ENCODE results near the gene DEFB131B.
A peak's percentile ranks its signal among the peaks of the same experiment; 100 is the strongest.

DEFB131B gene

GRCh38 chr11:71913756-71914526, 35.7 kb downstream of the DEFB131B start:
- no peaks in the 10 kb centered on the region for H3K27me3 ChIP-seq (ENCODE audit: control insufficient read depth, insufficient read depth, low read length)
- H3K4me1 ChIP-seq (ENCODE audit: control insufficient read depth, insufficient read depth, low read length), result no peaks in the 10 kb centered on the region
- no peaks in the 10 kb centered on the region for H3K9me3 ChIP-seq (ENCODE audit: control insufficient read depth, insufficient read depth, low read length)
- peaks cover 10% of the 10 kb centered on the region for H3K36me3 ChIP-seq (ENCODE audit: control insufficient read depth, insufficient read depth, low read length)
- no peak overlapping the region for H3K9ac ChIP-seq (ENCODE audit: low read depth, low read length)
- H3K4me3 ChIP-seq (ENCODE audit: low read depth, low read length), result no peak overlapping the region

GRCh38 chr11:71914617-71915189, 36.5 kb downstream of the DEFB131B start:
- Histone ChIP-seq H3K36me3 (ENCODE audit: control insufficient read depth, insufficient read depth, low read length) (peaks cover 10% of the 10 kb centered on the region), H3K4me3 (ENCODE audit: low read depth, low read length) (no peak overlapping the region), H3K9me3 (ENCODE audit: control insufficient read depth, insufficient read depth, low read length) (no peaks in the 10 kb centered on the region), H3K4me1 (ENCODE audit: control insufficient read depth, insufficient read depth, low read length) (no peaks in the 10 kb centered on the region), H3K27me3 (ENCODE audit: control insufficient read depth, insufficient read depth, low read length) (no peaks in the 10 kb centered on the region), H3K9ac (ENCODE audit: low read depth, low read length) (no peak overlapping the region)

GRCh38 chr11:71917646-71918140, 39.4 kb downstream of the DEFB131B start:
- Histone ChIP-seq H3K9ac (ENCODE audit: low read depth, low read length) (no peak overlapping the region), H3K9me3 (ENCODE audit: control insufficient read depth, insufficient read depth, low read length) (no peaks in the 10 kb centered on the region), H3K36me3 (ENCODE audit: control insufficient read depth, insufficient read depth, low read length) (peaks cover 13% of the 10 kb centered on the region), H3K4me1 (ENCODE audit: control insufficient read depth, insufficient read depth, low read length) (no peaks in the 10 kb centered on the region), H3K27me3 (ENCODE audit: control insufficient read depth, insufficient read depth, low read length) (no peaks in the 10 kb centered on the region), H3K4me3 (ENCODE audit: low read depth, low read length) (no peak overlapping the region)

DNA sequence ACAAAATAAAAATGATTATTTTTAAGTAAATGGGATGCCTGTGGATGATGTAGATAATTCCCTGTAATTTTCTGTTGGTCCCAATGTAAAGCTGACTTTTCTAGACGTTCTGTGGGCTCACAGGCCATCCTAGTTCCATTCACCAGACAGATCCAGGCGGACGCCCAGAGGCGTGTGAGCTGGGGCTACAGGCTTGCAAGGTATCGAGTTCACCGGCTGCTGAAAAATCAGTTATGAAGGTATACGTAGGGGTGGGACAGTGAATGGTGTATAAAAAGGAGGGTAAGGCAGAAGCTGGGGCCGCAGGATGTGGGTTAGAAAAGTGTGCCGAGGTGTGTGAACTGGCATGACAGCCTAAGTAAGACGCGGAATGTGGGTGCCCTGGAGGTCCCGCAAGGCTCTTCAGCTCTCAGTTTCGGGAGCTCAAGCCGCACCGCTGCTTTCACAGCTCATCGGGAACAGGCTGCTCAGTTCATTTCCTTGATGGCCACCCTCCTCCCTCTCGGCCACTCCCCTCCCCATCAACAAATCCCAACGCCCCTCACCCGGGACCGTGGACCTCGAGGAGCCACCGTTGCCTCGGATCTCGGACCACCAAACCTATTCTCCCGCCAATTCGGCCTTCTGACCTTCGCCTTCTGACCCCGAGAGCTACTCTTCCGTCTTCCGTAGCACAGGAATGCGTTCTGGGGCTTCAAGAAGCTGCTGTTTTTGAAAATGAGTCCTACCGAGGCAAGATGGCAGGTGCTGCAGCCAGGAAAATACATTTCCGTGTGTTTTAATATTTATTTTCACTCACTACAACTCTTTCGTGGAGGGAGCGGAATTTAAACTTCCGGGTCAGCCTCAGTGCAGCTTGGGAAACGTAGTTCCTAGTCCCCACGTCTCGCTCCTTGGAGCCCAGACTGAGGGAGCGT, 49.8 kb downstream of the DEFB131B start, which contains the start of gene XNDC1N:
Gene XNDC1N (minus strand): TSS at position 775 of the 917 bp plus-strand sequence. CDS start 5,241 bp downstream, outside the sequence.
- peak within 1 kb of the TSS; percentile 97 for H3K4me3 ChIP-seq (ENCODE audit: low read depth, low read length)
- peak within 1 kb of the TSS; percentile 100 for H3K9ac ChIP-seq (ENCODE audit: low read depth, low read length)
- peaks cover 3% of the 10 kb centered on the region for H3K4me1 ChIP-seq (ENCODE audit: control insufficient read depth, insufficient read depth, low read length)
- no peaks in the 10 kb centered on the region for H3K27me3 ChIP-seq (ENCODE audit: control insufficient read depth, insufficient read depth, low read length)
- no peaks in the 10 kb centered on the region for H3K9me3 ChIP-seq (ENCODE audit: control insufficient read depth, insufficient read depth, low read length)
- H3K36me3 ChIP-seq (ENCODE audit: control insufficient read depth, insufficient read depth, low read length), result no peaks in the 10 kb centered on the region

GRCh38 chr11:71928737-71929443, 50.6 kb downstream of the DEFB131B start, which contains the start of gene RNF121:
Gene RNF121, plus strand, starts transcription at chr11:71929046. Its CDS starts 16 bp downstream, at chr11:71929062.
- H3K9me3 ChIP-seq (ENCODE audit: control insufficient read depth, insufficient read depth, low read length), result no peaks in the 10 kb centered on the region
- peak within 1 kb of the TSS; percentile 100 for H3K9ac ChIP-seq (ENCODE audit: low read depth, low read length)
- H3K4me1 ChIP-seq (ENCODE audit: control insufficient read depth, insufficient read depth, low read length), result peaks cover 3% of the 10 kb centered on the region
- no peaks in the 10 kb centered on the region for H3K36me3 ChIP-seq (ENCODE audit: control insufficient read depth, insufficient read depth, low read length)
- peak within 1 kb of the TSS; percentile 97 for H3K4me3 ChIP-seq (ENCODE audit: low read depth, low read length)
- H3K27me3 ChIP-seq (ENCODE audit: control insufficient read depth, insufficient read depth, low read length), result no peaks in the 10 kb centered on the region

DNA sequence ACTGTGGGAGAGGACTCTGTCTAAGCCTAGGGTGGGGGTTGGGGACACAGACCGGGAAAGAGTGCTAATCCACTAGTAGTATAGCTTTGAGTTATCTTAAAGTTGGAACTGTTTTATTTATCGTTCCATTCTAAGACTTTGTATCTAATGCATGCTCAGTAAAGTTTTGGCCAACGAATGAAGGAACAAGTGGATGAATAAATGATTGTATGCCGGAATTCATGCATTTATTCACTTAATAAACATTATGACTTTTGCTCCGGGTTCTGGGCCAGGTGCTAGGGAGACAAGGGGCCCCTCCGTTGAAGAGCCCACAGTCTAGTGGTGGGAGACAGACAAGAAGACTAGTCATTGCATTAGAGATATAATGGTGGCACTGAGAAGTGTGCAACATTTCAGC, 51.2 kb downstream of the DEFB131B start:
- Histone ChIP-seq H3K36me3 (ENCODE audit: control insufficient read depth, insufficient read depth, low read length) (no peaks in the 10 kb centered on the region), H3K9me3 (ENCODE audit: control insufficient read depth, insufficient read depth, low read length) (no peaks in the 10 kb centered on the region), H3K9ac (ENCODE audit: low read depth, low read length) (peak overlapping the region; percentile 88), H3K4me1 (ENCODE audit: control insufficient read depth, insufficient read depth, low read length) (peaks cover 3% of the 10 kb centered on the region), H3K27me3 (ENCODE audit: control insufficient read depth, insufficient read depth, low read length) (no peaks in the 10 kb centered on the region), H3K4me3 (ENCODE audit: low read depth, low read length) (peak overlapping the region; percentile 97)

DNA sequence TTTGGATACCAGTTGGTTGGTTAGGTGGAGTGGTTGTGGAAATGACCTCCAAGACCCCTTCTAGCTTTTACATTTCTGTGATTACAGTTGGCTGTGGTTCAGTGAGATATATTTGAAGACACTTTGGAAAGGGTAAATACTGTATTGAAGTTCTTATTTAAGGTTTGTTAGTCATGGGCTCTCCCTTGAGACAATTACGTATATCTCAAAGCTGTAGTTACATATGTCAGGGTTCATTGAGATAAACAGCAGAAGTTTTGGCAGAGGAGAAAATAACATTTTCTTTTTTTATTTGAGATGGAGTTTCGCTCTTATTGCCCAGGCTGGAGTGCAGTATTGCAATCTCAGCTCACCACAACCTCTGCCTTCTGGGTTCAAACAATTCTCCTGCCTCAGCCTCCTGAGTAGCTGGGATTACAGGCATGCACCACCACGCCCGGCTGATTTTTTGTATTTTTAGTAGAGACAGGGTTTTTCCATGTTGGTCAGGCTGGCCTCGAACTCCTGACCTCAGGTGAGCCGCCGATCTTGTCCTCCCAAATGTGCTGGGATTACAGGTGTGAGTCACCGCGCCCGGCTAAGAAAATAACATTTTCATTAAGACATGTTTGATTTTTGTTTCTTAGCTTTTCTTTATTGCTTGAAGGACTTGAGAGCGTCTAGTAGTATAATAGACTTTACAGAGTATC, 52.4 kb downstream of the DEFB131B start:
- Histone ChIP-seq H3K36me3 (ENCODE audit: control insufficient read depth, insufficient read depth, low read length) (no peaks in the 10 kb centered on the region), H3K27me3 (ENCODE audit: control insufficient read depth, insufficient read depth, low read length) (no peaks in the 10 kb centered on the region), H3K9me3 (ENCODE audit: control insufficient read depth, insufficient read depth, low read length) (no peaks in the 10 kb centered on the region), H3K4me3 (ENCODE audit: low read depth, low read length) (no peak overlapping the region), H3K4me1 (ENCODE audit: control insufficient read depth, insufficient read depth, low read length) (peaks cover 3% of the 10 kb centered on the region), H3K9ac (ENCODE audit: low read depth, low read length) (no peak overlapping the region)

- Histone ChIP-seq H3K4me1 (ENCODE audit: control insufficient read depth, insufficient read depth, low read length) (peaks cover 3% of the 10 kb centered on the region), H3K9me3 (ENCODE audit: control insufficient read depth, insufficient read depth, low read length) (no peaks in the 10 kb centered on the region), H3K9ac (ENCODE audit: low read depth, low read length) (no peak overlapping the region), H3K27me3 (ENCODE audit: control insufficient read depth, insufficient read depth, low read length) (no peaks in the 10 kb centered on the region), H3K36me3 (ENCODE audit: control insufficient read depth, insufficient read depth, low read length) (no peaks in the 10 kb centered on the region), H3K4me3 (ENCODE audit: low read depth, low read length) (no peak overlapping the region)
Measured at GRCh38 chr11:71931245-71931602, 53.0 kb downstream of the DEFB131B start.

DNA sequence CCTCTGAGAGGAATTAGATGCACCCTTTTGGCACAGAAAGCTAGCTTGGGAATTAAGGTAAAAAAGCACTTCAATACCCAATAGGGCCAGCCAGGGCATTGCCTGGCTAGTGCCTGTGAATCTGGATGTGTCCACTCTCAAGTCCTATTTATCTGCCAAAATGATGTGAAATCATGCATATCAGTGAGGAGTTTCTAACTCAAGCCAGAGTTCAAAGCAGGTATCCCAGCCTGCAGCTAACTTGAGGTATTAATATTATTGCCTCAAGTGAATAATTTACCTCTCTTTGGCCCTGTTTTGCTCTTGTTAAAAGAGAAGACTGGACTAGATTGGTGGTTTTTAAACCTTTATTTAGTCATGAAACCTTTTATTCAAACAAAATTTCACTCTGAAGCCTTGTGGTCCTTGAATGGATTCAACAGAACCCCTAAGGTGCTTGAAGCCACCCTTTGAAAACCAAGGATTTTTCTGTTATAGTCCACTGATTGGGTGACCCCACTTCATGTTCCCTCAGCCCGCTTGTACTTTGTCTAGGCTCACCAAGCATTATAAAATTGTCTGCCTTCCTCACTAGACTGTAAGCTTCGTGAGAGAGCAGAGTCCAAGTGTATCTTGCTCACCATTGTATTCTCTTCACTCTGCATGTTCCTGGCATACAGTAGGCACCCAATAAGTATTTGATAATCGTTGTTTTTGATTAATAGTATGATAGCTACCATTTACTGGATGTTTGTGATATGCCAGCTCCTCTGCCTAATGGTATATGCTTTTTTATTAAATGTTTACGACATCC, 55.1 kb downstream of the DEFB131B start:
- H3K4me3 ChIP-seq (ENCODE audit: low read depth, low read length), result no peak overlapping the region
- no peaks in the 10 kb centered on the region for H3K36me3 ChIP-seq (ENCODE audit: control insufficient read depth, insufficient read depth, low read length)
- H3K9ac ChIP-seq (ENCODE audit: low read depth, low read length), result no peak overlapping the region
- H3K4me1 ChIP-seq (ENCODE audit: control insufficient read depth, insufficient read depth, low read length), result peaks cover 3% of the 10 kb centered on the region
- H3K9me3 ChIP-seq (ENCODE audit: control insufficient read depth, insufficient read depth, low read length), result no peaks in the 10 kb centered on the region
- no peaks in the 10 kb centered on the region for H3K27me3 ChIP-seq (ENCODE audit: control insufficient read depth, insufficient read depth, low read length)
